H1 (cell line): ENCODE results near the gene PPIG. TPM values are rescaled to one million over a fixed set of nuclear protein-coding genes. Genes with fewer than 3 reads are reported as not detected.
A peak's percentile ranks its signal among the peaks of the same experiment; 100 is the strongest.

Experiments
- CTCF ChIA-PET: fragments of 300-600 bp; sonication (Branson Sonifier 250); formaldehyde crosslinking; loops from one replicate; lab custom pipeline; 2021; ENCODE audit not compliant: partially characterized antibody; lab: Charles Lee
- POLR2A ChIA-PET: fragments of 300-600 bp; sonication (Branson Sonifier 250); formaldehyde crosslinking; loops from one replicate; lab custom pipeline; 2021; ENCODE audit warnings: inconsistent platforms; ENCODE audit not compliant: partially characterized antibody; lab: Charles Lee
- DNase-seq, 2 experiments: peaks; one replicate each; pipeline versions ENCODE4 v3.0.0 to v3.0.0-alpha.2; 2010 to 2022; ENCODE audit warnings: low spot score in 2 of 2, low read depth in 1 of 2, mixed read lengths in 1 of 2
- FAIRE-seq: peaks from 2 replicates; lab custom pipeline; 2011; peaks lifted over from hg19 to GRCh38; lab: Jason Lieb, UNC
- H2AFZ ChIP-seq: 2 replicates; pipeline ENCODE4 v1.8.1; 2012; ENCODE audit warnings: low read length, inconsistent platforms
- H2AK5ac ChIP-seq: 2 replicates; pipeline ENCODE4 v1.6.1; 2013; ENCODE audit warnings: low read depth, low read length
- H2BK120ac ChIP-seq: replicated peaks from 2 replicates; pipeline ENCODE3; 2013; ENCODE audit warnings: low read depth, low read length, inconsistent platforms
- H2BK12ac ChIP-seq: 2 replicates; pipeline ENCODE4 v1.6.1; 2013; ENCODE audit warnings: low read depth, low read length
- H2BK15ac ChIP-seq: 2 replicates; pipeline ENCODE4 v1.6.1; 2013; ENCODE audit warnings: low read length
- H2BK20ac ChIP-seq: 2 replicates; pipeline ENCODE4 v1.6.1; 2013; ENCODE audit warnings: low read length
- H2BK5ac ChIP-seq: 2 replicates; pipeline ENCODE4 v1.6.1; 2013; ENCODE audit warnings: low read depth, low read length
- H3K14ac ChIP-seq: 2 replicates; pipeline ENCODE4 v1.6.1; 2013; ENCODE audit warnings: inconsistent platforms; ENCODE audit not compliant: insufficient read length
- H3K18ac ChIP-seq: 2 replicates; pipeline ENCODE4 v1.6.1; 2013; ENCODE audit warnings: low read length; ENCODE audit errors: extremely low read depth
- H3K23ac ChIP-seq: 2 replicates; pipeline ENCODE4 v1.6.1; 2013; ENCODE audit warnings: inconsistent platforms; ENCODE audit not compliant: insufficient read length
- H3K23me2 ChIP-seq: 2 replicates; pipeline ENCODE4 v1.6.1; 2013; ENCODE audit warnings: low read depth, low read length
- H3K27ac ChIP-seq: 2 replicates; pipeline ENCODE4 v1.6.1; 2011; ENCODE audit warnings: low read depth, low read length, inconsistent platforms
- H3K27me3 ChIP-seq, 4 experiments: replicated peaks in 1 of 4; 1 replicate in 1 of 4; 2 replicates in 3 of 4; pipeline versions ENCODE4 v1.6.1 to v1.8.1; 2011 to 2013; ENCODE audit warnings: low read length in 3 of 4, mild to moderate bottlenecking in 3 of 4, inconsistent platforms in 2 of 4, mixed read lengths in 2 of 4, moderate library complexity in 1 of 4; ENCODE audit not compliant: control insufficient read depth in 3 of 4, insufficient read depth in 3 of 4; ENCODE audit errors: extremely low read depth in 1 of 4
- H3K36me3 ChIP-seq, 4 experiments: 2 replicates each; pipeline versions ENCODE4 v1.6.1 to v1.8.1; 2011 to 2013; ENCODE audit warnings: mild to moderate bottlenecking in 4 of 4, low read length in 3 of 4, moderate library complexity in 2 of 4, control low read depth in 1 of 4, inconsistent platforms in 1 of 4; ENCODE audit not compliant: insufficient read depth in 4 of 4, control insufficient read depth in 2 of 4
- H3K4ac ChIP-seq: replicated peaks from 2 replicates; pipeline ENCODE3; 2013; ENCODE audit warnings: low read length, low read depth, mixed read lengths, inconsistent platforms; ENCODE audit not compliant: insufficient read length
- H3K4me1 ChIP-seq, 4 experiments: replicated peaks in 1 of 4; 1 replicate in 1 of 4; 2 replicates in 3 of 4; pipeline versions ENCODE4 v1.6.1 to v1.8.1; 2011 to 2013; ENCODE audit warnings: low read length in 3 of 4, inconsistent platforms in 2 of 4, mixed read lengths in 1 of 4; ENCODE audit not compliant: insufficient read depth in 4 of 4, control insufficient read depth in 3 of 4
- H3K4me2 ChIP-seq, 2 experiments: 2 replicates each; pipeline versions ENCODE4 v1.6.1 to v1.8.1; 2011 to 2013; ENCODE audit warnings: low read depth in 2 of 2, low read length in 2 of 2, control low read depth in 1 of 2, inconsistent platforms in 1 of 2, mild to moderate bottlenecking in 1 of 2; ENCODE audit not compliant: insufficient read depth in 1 of 2
- H3K4me3 ChIP-seq, 4 experiments: fragments of 200-600, 300-600 bp in 1 of 4; sonication (generic), shearing (Covaris generic), sonication (Bioruptor Twin) in 1 of 4; 2 replicates each; pipeline versions ENCODE4 v1.5.1 to v1.8.1; 2011 to 2016; ENCODE audit warnings: low read length in 4 of 4, low read depth in 3 of 4, control low read depth in 2 of 4, inconsistent platforms in 2 of 4, mild to moderate bottlenecking in 2 of 4, mixed read lengths in 1 of 4, moderate library complexity in 1 of 4; ENCODE audit not compliant: insufficient read depth in 2 of 4; ENCODE audit errors: extremely low read depth in 1 of 4
- H3K56ac ChIP-seq: replicated peaks from 2 replicates; pipeline ENCODE3; 2013; ENCODE audit warnings: low read depth, mild to moderate bottlenecking, mixed read lengths, low read length, inconsistent platforms; ENCODE audit not compliant: insufficient read length
- H3K79me1 ChIP-seq: 2 replicates; pipeline ENCODE4 v1.6.1; 2013; ENCODE audit warnings: low read depth, low read length, control low read depth
- H3K79me2 ChIP-seq, 2 experiments: 2 replicates each; pipeline versions ENCODE4 v1.6.1 to v1.8.1; 2012 to 2013; ENCODE audit warnings: low read length in 2 of 2, mild to moderate bottlenecking in 2 of 2, inconsistent platforms in 1 of 2; ENCODE audit not compliant: insufficient read depth in 2 of 2, control insufficient read depth in 1 of 2
- H3K9ac ChIP-seq, 4 experiments: replicated peaks in 1 of 4; 1 replicate in 1 of 4; 2 replicates in 3 of 4; pipeline versions ENCODE4 v1.6.1 to v1.8.1; 2011 to 2013; ENCODE audit warnings: low read depth in 3 of 4, low read length in 3 of 4, control low read depth in 2 of 4, mild to moderate bottlenecking in 2 of 4, moderate library complexity in 2 of 4, inconsistent platforms in 1 of 4; ENCODE audit errors: extremely low read depth in 1 of 4
- H3K9me3 ChIP-seq, 2 experiments: 2 replicates each; pipeline versions ENCODE4 v1.6.1 to v1.8.1; 2012 to 2013; ENCODE audit warnings: mild to moderate bottlenecking in 2 of 2, moderate library complexity in 2 of 2, control low read depth in 1 of 2, inconsistent platforms in 1 of 2, low read depth in 1 of 2, low read length in 1 of 2, mixed read lengths in 1 of 2; ENCODE audit not compliant: insufficient read depth in 2 of 2
- H4K20me1 ChIP-seq, 2 experiments: replicated peaks in 1 of 2; 2 replicates each; pipeline versions ENCODE3 to v1.8.1; 2011 to 2013; ENCODE audit warnings: inconsistent platforms in 2 of 2, low read length in 2 of 2, mild to moderate bottlenecking in 1 of 2; ENCODE audit not compliant: insufficient read depth in 2 of 2, control insufficient read depth in 1 of 2
- H4K5ac ChIP-seq: 2 replicates; pipeline ENCODE4 v1.6.1; 2013; ENCODE audit warnings: low read length, low read depth, mixed read lengths, inconsistent platforms; ENCODE audit not compliant: insufficient read length
- H4K8ac ChIP-seq: 2 replicates; pipeline ENCODE4 v1.8.0; 2013; ENCODE audit warnings: mild to moderate bottlenecking, moderate library complexity, low read length, inconsistent platforms; ENCODE audit not compliant: insufficient read depth; ENCODE audit errors: extremely low read depth
- H4K91ac ChIP-seq: replicated peaks from 2 replicates; pipeline ENCODE3; 2013; ENCODE audit warnings: low read length, mixed read lengths, inconsistent platforms; ENCODE audit not compliant: insufficient read length
- CEBPB ChIP-seq: IDR thresholded peaks from 2 replicates; pipeline ENCODE4 v1.6.1; 2012; ENCODE audit warnings: low read depth, low read length
- JUND ChIP-seq: IDR thresholded peaks from 2 replicates; pipeline ENCODE4 v1.6.1; 2011; ENCODE audit warnings: mild to moderate bottlenecking, improper control_type of control experiment, low read length
- WGBS, 2 experiments: shearing (Covaris generic) in 1 of 2; methylation state at CpG; one replicate each; pipeline versions ENCODE4 v1.1.6 to v1.1.7; 2013 to 2015; ENCODE audit warnings: low lambda C conversion rate in 2 of 2, mixed read lengths in 2 of 2, inconsistent platforms in 1 of 2, low coverage in 1 of 2, missing lambda C conversion rate in 1 of 2; ENCODE audit not compliant: insufficient replicate concordance in 2 of 2, insufficient coverage in 1 of 2, insufficient read length in 1 of 2; ENCODE audit errors: extremely low coverage in 1 of 2, missing lambda C conversion rate in 1 of 2; 5-methylcytosine and 5-hydroxymethylcytosine counted together
- polyA plus RNA-seq, 7 experiments: library from polyadenylated mRNA; depleted of rRNA in 3 of 7; stranded (reverse) in 5 of 7; unstranded in 2 of 7; fragments of >200 nt in 5 of 7; fragments of 200-250 nt in 2 of 7; gene quantifications; 1 replicate in 5 of 7; 2 replicates in 1 of 7; 4 replicates in 1 of 7; pipeline versions ENCODE4 v1.2.1 to v1.2.3, GENCODE V29; 2011 to 2013; ENCODE audit warnings: missing spikeins in 2 of 7, mixed read lengths in 2 of 7
- total RNA-seq: library from RNA; stranded (reverse); fragmentation: NEBNext Ultra II Directional; extraction: Animal tissue kit (Norgen Biotek cat#: 25700); gene quantifications from 2 replicates; pipeline ENCODE4 v1.2.1, GENCODE V29; 2021

PPIG gene
- total and polyA plus RNA-seq, 2 of the 8 experiments (the other 6 are each of a cell fraction or from before 2014, with no cell fraction given): 14.7 to 71.0 TPM

DNA sequence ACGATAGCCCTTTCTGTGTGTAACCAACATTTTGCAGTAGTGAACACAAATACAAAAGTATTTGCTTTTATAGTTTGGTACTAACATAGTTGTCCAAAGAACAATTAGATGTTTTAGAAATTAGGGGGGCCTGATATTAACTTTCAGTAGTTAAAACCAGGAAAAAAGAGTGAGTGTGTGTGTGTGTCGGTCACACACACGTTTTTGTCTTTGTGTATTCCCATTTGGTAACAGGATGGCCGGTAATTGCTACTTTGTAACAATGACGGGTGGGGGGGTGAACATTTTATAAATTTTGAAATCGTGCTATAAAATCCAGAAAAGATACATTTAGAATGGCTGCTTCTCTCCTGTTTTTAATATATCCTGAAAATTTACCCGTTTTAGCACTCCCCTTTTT, 1.5 kb downstream of the PPIG start:
- no peaks in the 10 kb centered on the region; the same call in 1 of the 2 replicates for H3K23me2 ChIP-seq
- H3K9me3 ChIP-seq: peaks cover 0 to 3% of the 10 kb centered on the region in 2 experiments; a peak in 1 of 4 replicates
- no peak overlapping the region for H3K14ac ChIP-seq
- H3K4ac ChIP-seq: no peak overlapping the region
- peaks cover 0 to 3% of the 10 kb centered on the region in 2 experiments for H4K20me1 ChIP-seq
- H3K4me2 ChIP-seq: peak overlapping the region; percentile 64 to 70
- DNase-seq (no peak), FAIRE-seq (no peak)
- no peak overlapping the region for H2BK15ac ChIP-seq
- no peak overlapping the region for H3K56ac ChIP-seq
- H4K91ac ChIP-seq: no peak overlapping the region
- H3K4me3 ChIP-seq: peak overlapping the region; percentile 81 to 97 (median 94)
- no peaks in the 10 kb centered on the region for H3K27me3 ChIP-seq
- no peak overlapping the region for H4K8ac ChIP-seq
- H3K36me3 ChIP-seq: no peaks in the 10 kb centered on the region
- 0 out of 2 replicates have a peak overlapping the region, but pooled peaks have one; percentile 17 for H3K27ac ChIP-seq
- H2BK12ac ChIP-seq: no peak overlapping the region
- no peak overlapping the region for H4K5ac ChIP-seq
- H2AK5ac ChIP-seq: no peak overlapping the region
- H3K79me1 ChIP-seq: no peaks in the 10 kb centered on the region
- no peak overlapping the region for H3K18ac ChIP-seq
- H2BK5ac ChIP-seq: no peak overlapping the region
- H2AFZ ChIP-seq: no peak overlapping the region
- 34% methylated on average over 7 of the region's 7 CpGs; no CpG with 5 or more reads in 1 of the 2 experiments for WGBS, 2 experiments
- ChIA-PET CTCF (no interaction called here), POLR2A (interaction anchor here (0.9 to 2.5 kb wide), 5 partner anchors 12 to 204 kb away, joined by 3 to 23 read pairs (median 5); partner anchors contain the start of genes CFAP210, FASTKD1 and PHOSPHO2)
- H3K23ac ChIP-seq: no peak overlapping the region
- no peak overlapping the region for H2BK120ac ChIP-seq
- H3K9ac ChIP-seq: peak overlapping the region; percentile 35 to 84 (median 65)
- H3K79me2 ChIP-seq: peaks cover 35 to 61% of the 10 kb centered on the region in 2 experiments
- no peak overlapping the region for H2BK20ac ChIP-seq
- TF ChIP-seq CEBPB (no peak), JUND (no peak)
- no peaks in the 10 kb centered on the region; a peak in 3 of 7 replicates for H3K4me1 ChIP-seq
